WTC11 (cell line): Measurements from ENCODE around the gene PI4KB.

ENCODE experiments used
- JUN ChIP-seq: sonication (generic); formaldehyde crosslinking; IDR thresholded peaks from 2 replicates; pipeline ENCODE4 v1.8.0; 2023; ENCODE audit warnings: mild to moderate bottlenecking, missing genetic modification reagents
- NR3C1 ChIP-seq: sonication (generic); formaldehyde crosslinking; conservative IDR thresholded peaks from 2 replicates; pipeline ENCODE4 v1.8.1; 2023; ENCODE audit warnings: low read depth, mild to moderate bottlenecking, missing genetic modification reagents
- RELA ChIP-seq: sonication (generic); formaldehyde crosslinking; IDR thresholded peaks from 2 replicates; pipeline ENCODE4 v1.8.1; 2022; ENCODE audit warnings: missing genetic modification reagents, mild to moderate bottlenecking, borderline replicate concordance
- SP1 ChIP-seq: sonication (generic); formaldehyde crosslinking; conservative IDR thresholded peaks from 2 replicates; pipeline ENCODE4 v1.8.1; 2022; ENCODE audit warnings: missing genetic modification reagents
- TEAD4 ChIP-seq: sonication (generic); formaldehyde crosslinking; IDR thresholded peaks from 2 replicates; pipeline ENCODE4 v1.8.0; 2022; ENCODE audit warnings: mild to moderate bottlenecking, missing genetic modification reagents
- ZNF138 ChIP-seq: sonication (generic); formaldehyde crosslinking; conservative IDR thresholded peaks from 2 replicates; pipeline ENCODE4 v1.8.1; 2022; ENCODE audit warnings: mild to moderate bottlenecking, moderate library complexity, missing genetic modification reagents
- ZNF317 ChIP-seq: sonication (generic); formaldehyde crosslinking; IDR thresholded peaks from 2 replicates; pipeline ENCODE4 v1.8.1; 2023; ENCODE audit warnings: low read depth, mild to moderate bottlenecking, moderate library complexity, missing genetic modification reagents, borderline replicate concordance
- TF ChIP-seq, protein P1 (sequence below): fragments of 200-600 bp; IDR thresholded peaks from 2 replicates; pipeline ENCODE4 v1.8.0; 2022; ENCODE audit warnings: antibody characterized with exemption
- TF ChIP-seq, protein P2 (sequence below): sonication (generic); formaldehyde crosslinking; conservative IDR thresholded peaks from 2 replicates; pipeline ENCODE4 v1.8.1; 2022; ENCODE audit warnings: mild to moderate bottlenecking, missing genetic modification reagents
- TF ChIP-seq, protein P3 (sequence below): sonication (generic); formaldehyde crosslinking; IDR thresholded peaks from 2 replicates; pipeline ENCODE4 v1.8.1; 2022; ENCODE audit warnings: low read depth, missing genetic modification reagents, borderline replicate concordance
- TF ChIP-seq, protein P4 (sequence below): sonication (generic); formaldehyde crosslinking; IDR thresholded peaks from 2 replicates; pipeline ENCODE4 v1.8.1; 2023; ENCODE audit warnings: mild to moderate bottlenecking, missing genetic modification reagents, moderate library complexity

DNA sequence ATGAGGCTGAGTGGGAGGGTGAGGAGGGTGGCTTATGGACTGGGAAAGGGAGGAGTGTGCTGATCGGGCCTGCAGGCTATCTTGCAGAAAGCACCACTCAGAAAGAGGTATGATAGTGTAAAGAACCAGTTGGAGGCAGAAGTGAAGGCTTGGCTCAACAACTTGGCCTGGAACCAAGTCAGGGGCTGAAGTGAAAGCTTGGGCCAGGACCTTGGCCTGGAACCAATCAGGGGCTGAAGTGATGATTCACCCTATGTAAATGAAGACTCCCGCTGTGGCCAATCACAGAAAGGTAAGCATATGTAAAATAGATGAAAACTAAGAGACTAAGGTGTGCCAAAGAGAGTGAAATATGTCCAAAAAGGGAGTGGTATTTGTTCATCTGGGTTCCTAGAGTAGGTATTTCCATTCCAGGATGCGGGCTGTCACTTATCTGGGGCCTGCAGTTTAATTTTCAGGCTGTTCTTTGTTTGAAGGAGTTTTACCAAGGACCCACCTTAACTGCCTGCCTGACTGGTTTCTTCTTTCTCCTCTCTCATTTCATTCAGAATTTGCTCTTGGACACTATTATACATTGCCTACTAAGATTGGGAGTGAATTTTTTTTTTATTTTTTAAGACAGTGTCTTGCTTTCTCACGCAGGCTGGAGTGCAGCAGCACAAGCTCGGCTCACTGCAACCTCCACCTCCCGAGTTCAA is 25.0 kb upstream of the PI4KB start:
- TF ChIP-seq NR3C1 (CRISPR knock-in tag) (no peak), JUN (CRISPR knock-in tag) (no peak), TEAD4 (CRISPR knock-in tag) (no peak), RELA (CRISPR knock-in tag) (no peak), ZNF138 (CRISPR knock-in tag) (no peak), ZNF317 (no peak), SP1 (CRISPR knock-in tag) (no peak)
- TF ChIP-seq, protein P1, sequence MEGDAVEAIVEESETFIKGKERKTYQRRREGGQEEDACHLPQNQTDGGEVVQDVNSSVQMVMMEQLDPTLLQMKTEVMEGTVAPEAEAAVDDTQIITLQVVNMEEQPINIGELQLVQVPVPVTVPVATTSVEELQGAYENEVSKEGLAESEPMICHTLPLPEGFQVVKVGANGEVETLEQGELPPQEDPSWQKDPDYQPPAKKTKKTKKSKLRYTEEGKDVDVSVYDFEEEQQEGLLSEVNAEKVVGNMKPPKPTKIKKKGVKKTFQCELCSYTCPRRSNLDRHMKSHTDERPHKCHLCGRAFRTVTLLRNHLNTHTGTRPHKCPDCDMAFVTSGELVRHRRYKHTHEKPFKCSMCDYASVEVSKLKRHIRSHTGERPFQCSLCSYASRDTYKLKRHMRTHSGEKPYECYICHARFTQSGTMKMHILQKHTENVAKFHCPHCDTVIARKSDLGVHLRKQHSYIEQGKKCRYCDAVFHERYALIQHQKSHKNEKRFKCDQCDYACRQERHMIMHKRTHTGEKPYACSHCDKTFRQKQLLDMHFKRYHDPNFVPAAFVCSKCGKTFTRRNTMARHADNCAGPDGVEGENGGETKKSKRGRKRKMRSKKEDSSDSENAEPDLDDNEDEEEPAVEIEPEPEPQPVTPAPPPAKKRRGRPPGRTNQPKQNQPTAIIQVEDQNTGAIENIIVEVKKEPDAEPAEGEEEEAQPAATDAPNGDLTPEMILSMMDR = no peak
- TF ChIP-seq, protein P2, sequence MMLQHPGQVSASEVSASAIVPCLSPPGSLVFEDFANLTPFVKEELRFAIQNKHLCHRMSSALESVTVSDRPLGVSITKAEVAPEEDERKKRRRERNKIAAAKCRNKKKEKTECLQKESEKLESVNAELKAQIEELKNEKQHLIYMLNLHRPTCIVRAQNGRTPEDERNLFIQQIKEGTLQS (CRISPR knock-in tag) = no peak
- TF ChIP-seq, protein P3, sequence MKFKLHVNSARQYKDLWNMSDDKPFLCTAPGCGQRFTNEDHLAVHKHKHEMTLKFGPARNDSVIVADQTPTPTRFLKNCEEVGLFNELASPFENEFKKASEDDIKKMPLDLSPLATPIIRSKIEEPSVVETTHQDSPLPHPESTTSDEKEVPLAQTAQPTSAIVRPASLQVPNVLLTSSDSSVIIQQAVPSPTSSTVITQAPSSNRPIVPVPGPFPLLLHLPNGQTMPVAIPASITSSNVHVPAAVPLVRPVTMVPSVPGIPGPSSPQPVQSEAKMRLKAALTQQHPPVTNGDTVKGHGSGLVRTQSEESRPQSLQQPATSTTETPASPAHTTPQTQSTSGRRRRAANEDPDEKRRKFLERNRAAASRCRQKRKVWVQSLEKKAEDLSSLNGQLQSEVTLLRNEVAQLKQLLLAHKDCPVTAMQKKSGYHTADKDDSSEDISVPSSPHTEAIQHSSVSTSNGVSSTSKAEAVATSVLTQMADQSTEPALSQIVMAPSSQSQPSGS (CRISPR knock-in tag) = no peak
- TF ChIP-seq, protein P4, sequence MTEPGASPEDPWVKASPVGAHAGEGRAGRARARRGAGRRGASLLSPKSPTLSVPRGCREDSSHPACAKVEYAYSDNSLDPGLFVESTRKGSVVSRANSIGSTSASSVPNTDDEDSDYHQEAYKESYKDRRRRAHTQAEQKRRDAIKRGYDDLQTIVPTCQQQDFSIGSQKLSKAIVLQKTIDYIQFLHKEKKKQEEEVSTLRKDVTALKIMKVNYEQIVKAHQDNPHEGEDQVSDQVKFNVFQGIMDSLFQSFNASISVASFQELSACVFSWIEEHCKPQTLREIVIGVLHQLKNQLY (CRISPR knock-in tag) = no peak
